Neural cell (in vitro differentiated cells): ENCODE results near the gene ADAMTSL4.

Experiments used
- EZH2 ChIP-seq: fragments of 200-600, 300-800 bp; shearing (Covaris generic), sonication (generic); IDR thresholded peaks from 2 replicates; pipeline ENCODE4 v1.6.1; 2014; ENCODE audit warnings: antibody characterized with exemption, low read length, borderline replicate concordance, mild to moderate bottlenecking; ENCODE audit not compliant: insufficient read depth, poor library complexity, severe bottlenecking
- SMC3 ChIP-seq: fragments of 450-650 bp; conservative IDR thresholded peaks from 2 replicates; pipeline ENCODE4 v1.6.1; 2014; ENCODE audit warnings: antibody characterized with exemption, mild to moderate bottlenecking, moderate library complexity; ENCODE audit not compliant: poor library complexity
- TAF1 ChIP-seq: IDR thresholded peaks from 2 replicates; pipeline ENCODE4 v1.6.1; 2012; ENCODE audit warnings: low read depth
- TF ChIP-seq, protein P1 (sequence below): fragments of 450-650 bp; IDR thresholded peaks from 2 replicates; pipeline ENCODE4 v1.5.1; 2014; ENCODE audit warnings: antibody characterized with exemption, mild to moderate bottlenecking, moderate library complexity; ENCODE audit not compliant: poor library complexity, severe bottlenecking
- TF ChIP-seq, protein P2 (sequence below): IDR thresholded peaks from 2 replicates; pipeline ENCODE4 v1.6.1; 2012; ENCODE audit warnings: borderline replicate concordance

DNA sequence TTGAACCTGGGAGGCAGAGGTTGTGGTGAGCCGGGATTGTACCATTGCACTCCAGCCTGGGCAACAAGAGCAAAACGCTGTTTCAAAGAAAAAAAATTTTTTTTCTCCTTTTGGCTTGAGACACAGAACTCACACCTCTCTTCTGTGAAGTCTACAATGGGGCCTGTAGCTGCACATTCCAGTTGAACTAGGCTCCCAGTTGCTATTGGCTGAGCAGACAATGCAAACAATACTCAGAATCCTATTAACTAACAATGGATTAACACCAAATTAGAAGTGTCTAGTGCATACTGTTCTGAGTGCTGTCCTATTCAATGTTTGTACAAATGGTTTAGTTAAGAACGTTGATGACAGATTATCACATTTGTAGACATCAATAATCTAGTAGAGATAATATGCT, 47.8 kb downstream of the ADAMTSL4 start:
- TF ChIP-seq, protein P1, sequence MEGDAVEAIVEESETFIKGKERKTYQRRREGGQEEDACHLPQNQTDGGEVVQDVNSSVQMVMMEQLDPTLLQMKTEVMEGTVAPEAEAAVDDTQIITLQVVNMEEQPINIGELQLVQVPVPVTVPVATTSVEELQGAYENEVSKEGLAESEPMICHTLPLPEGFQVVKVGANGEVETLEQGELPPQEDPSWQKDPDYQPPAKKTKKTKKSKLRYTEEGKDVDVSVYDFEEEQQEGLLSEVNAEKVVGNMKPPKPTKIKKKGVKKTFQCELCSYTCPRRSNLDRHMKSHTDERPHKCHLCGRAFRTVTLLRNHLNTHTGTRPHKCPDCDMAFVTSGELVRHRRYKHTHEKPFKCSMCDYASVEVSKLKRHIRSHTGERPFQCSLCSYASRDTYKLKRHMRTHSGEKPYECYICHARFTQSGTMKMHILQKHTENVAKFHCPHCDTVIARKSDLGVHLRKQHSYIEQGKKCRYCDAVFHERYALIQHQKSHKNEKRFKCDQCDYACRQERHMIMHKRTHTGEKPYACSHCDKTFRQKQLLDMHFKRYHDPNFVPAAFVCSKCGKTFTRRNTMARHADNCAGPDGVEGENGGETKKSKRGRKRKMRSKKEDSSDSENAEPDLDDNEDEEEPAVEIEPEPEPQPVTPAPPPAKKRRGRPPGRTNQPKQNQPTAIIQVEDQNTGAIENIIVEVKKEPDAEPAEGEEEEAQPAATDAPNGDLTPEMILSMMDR = no peak
- no peak for TF ChIP-seq TAF1
- TF ChIP-seq EZH2 = no peak
- TF ChIP-seq SMC3 = no peak
- TF ChIP-seq, protein P2, sequence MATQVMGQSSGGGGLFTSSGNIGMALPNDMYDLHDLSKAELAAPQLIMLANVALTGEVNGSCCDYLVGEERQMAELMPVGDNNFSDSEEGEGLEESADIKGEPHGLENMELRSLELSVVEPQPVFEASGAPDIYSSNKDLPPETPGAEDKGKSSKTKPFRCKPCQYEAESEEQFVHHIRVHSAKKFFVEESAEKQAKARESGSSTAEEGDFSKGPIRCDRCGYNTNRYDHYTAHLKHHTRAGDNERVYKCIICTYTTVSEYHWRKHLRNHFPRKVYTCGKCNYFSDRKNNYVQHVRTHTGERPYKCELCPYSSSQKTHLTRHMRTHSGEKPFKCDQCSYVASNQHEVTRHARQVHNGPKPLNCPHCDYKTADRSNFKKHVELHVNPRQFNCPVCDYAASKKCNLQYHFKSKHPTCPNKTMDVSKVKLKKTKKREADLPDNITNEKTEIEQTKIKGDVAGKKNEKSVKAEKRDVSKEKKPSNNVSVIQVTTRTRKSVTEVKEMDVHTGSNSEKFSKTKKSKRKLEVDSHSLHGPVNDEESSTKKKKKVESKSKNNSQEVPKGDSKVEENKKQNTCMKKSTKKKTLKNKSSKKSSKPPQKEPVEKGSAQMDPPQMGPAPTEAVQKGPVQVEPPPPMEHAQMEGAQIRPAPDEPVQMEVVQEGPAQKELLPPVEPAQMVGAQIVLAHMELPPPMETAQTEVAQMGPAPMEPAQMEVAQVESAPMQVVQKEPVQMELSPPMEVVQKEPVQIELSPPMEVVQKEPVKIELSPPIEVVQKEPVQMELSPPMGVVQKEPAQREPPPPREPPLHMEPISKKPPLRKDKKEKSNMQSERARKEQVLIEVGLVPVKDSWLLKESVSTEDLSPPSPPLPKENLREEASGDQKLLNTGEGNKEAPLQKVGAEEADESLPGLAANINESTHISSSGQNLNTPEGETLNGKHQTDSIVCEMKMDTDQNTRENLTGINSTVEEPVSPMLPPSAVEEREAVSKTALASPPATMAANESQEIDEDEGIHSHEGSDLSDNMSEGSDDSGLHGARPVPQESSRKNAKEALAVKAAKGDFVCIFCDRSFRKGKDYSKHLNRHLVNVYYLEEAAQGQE = no peak
